ENCODE results near the gene MYD88. TPM values are rescaled to one million over a fixed set of nuclear protein-coding genes. Genes with fewer than 3 reads are reported as not detected.

The MYD88 gene
- total RNA-seq, 1 experiment from 2014 or later, result 23.0 TPM

GRCh38 chr3:38127611-38128302 lies 10.7 kb upstream of the MYD88 start:
- Histone ChIP-seq H3K4me3 (ENCODE audit: low read length) (no peak overlapping the region), H4K20me1 (ENCODE audit: insufficient read depth, low read depth, low read length) (0 out of 2 replicates have a peak, but pooled peaks cover 4% of the 10 kb centered on the region), H3K9me3 (ENCODE audit: low read length) (no peaks in the 10 kb centered on the region), H3K79me2 (ENCODE audit: low read length) (no peaks in the 10 kb centered on the region), H3K9ac (ENCODE audit: low read length) (no peak overlapping the region), H3K9me2 (replicated peaks; ENCODE audit: insufficient read depth, low read length) (no peaks in the 10 kb centered on the region), H3K4me2 (ENCODE audit: low read depth, low read length, poor library complexity, severe bottlenecking) (no peak overlapping the region), H3K36me3 (ENCODE audit: insufficient read depth, low read length) (peaks cover 52% of the 10 kb centered on the region), H3K27me3 (ENCODE audit: low read length) (no peaks in the 10 kb centered on the region), H3K4me1 (ENCODE audit: low read length) (no peaks in the 10 kb centered on the region), H3K27ac (ENCODE audit: low read length) (no peak overlapping the region), H2AFZ (ENCODE audit: low read length) (no peak overlapping the region)
- no peak for DNase-seq

GRCh38 chr3:38128303-38128655 lies 10.2 kb upstream of the MYD88 start:
- no peak for DNase-seq
- no peak overlapping the region for H3K27ac ChIP-seq (ENCODE audit: low read length)
- H3K4me2 ChIP-seq (ENCODE audit: low read depth, low read length, poor library complexity, severe bottlenecking), result no peak overlapping the region

DNA sequence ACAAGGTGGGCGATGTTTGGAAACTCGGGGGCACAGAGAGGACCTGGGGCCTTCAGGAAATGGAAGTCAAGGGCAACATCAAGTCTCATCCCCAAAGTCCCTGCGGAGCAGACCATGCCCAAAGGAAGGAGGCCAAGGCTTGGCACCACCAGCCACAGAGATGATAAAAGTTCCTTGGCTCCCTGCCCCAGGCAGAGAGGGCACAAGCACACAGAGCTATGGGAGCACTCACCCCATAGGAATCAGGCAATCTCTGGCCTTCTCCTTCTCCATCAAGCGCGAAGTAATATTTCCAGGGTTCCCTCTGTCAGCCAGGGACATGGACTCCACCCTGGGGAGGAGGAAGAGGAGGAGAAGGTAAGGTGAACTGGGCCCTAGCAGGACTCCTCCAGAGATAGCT lies 9.4 kb upstream of the MYD88 start:
- H2AFZ ChIP-seq (ENCODE audit: low read length), result no peak overlapping the region
- peaks cover 54% of the 10 kb centered on the region for H3K36me3 ChIP-seq (ENCODE audit: insufficient read depth, low read length)
- no peak for DNase-seq
- H3K79me2 ChIP-seq (ENCODE audit: low read length), result peaks cover 3% of the 10 kb centered on the region; the same call in 1 of the 2 replicates
- H3K4me1 ChIP-seq (ENCODE audit: low read length), result no peaks in the 10 kb centered on the region
- H4K20me1 ChIP-seq (ENCODE audit: insufficient read depth, low read depth, low read length), result 0 out of 2 replicates have a peak, but pooled peaks cover 4% of the 10 kb centered on the region
- H3K4me2 ChIP-seq (ENCODE audit: low read depth, low read length, poor library complexity, severe bottlenecking), result no peak overlapping the region
- no peak overlapping the region for H3K9ac ChIP-seq (ENCODE audit: low read length)
- H3K4me3 ChIP-seq (ENCODE audit: low read length), result no peak overlapping the region
- no peaks in the 10 kb centered on the region for H3K9me3 ChIP-seq (ENCODE audit: low read length)
- no peaks in the 10 kb centered on the region for H3K9me2 ChIP-seq (replicated peaks; ENCODE audit: insufficient read depth, low read length)
- no peaks in the 10 kb centered on the region for H3K27me3 ChIP-seq (ENCODE audit: low read length)
- no peak overlapping the region for H3K27ac ChIP-seq (ENCODE audit: low read length)

More at GRCh38 chr3:38128303-38128655, 10.2 kb upstream of the MYD88 start:
- Histone ChIP-seq H3K9me2 (replicated peaks; ENCODE audit: insufficient read depth, low read length) (no peaks in the 10 kb centered on the region), H3K27me3 (ENCODE audit: low read length) (no peaks in the 10 kb centered on the region), H3K36me3 (ENCODE audit: insufficient read depth, low read length) (peaks cover 49% of the 10 kb centered on the region), H2AFZ (ENCODE audit: low read length) (no peak overlapping the region), H3K4me1 (ENCODE audit: low read length) (no peaks in the 10 kb centered on the region), H4K20me1 (ENCODE audit: insufficient read depth, low read depth, low read length) (0 out of 2 replicates have a peak, but pooled peaks cover 4% of the 10 kb centered on the region), H3K9ac (ENCODE audit: low read length) (no peak overlapping the region), H3K9me3 (ENCODE audit: low read length) (no peaks in the 10 kb centered on the region), H3K4me3 (ENCODE audit: low read length) (no peak overlapping the region), H3K79me2 (ENCODE audit: low read length) (no peaks in the 10 kb centered on the region)

DNA sequence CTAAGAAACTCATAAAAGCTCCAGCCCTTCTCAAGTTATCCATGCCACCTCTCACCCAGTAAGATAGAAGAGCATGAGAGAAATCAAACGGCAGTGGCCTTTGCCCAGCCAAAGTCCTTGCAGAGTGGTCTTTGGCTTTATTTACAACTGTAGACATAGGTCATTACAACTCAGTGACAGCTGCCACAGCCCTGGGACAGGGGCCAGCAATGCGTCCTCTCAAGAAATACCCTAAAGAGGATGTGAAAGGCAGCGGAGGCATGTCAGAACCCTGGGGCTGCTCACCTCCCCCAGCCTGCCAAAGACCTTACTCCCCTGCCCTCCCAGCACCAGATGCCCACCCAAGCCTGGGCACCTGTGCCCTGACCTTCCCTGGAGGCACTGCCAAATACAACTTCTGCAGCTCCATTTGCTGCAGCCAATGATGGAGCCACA lies 7.8 kb upstream of the MYD88 start:
- H3K4me1 ChIP-seq (ENCODE audit: low read length), result peaks cover 9% of the 10 kb centered on the region
- peaks cover 13% of the 10 kb centered on the region for H3K79me2 ChIP-seq (ENCODE audit: low read length)
- DNase-seq, result no peak
- H3K36me3 ChIP-seq (ENCODE audit: insufficient read depth, low read length), result peaks cover 44% of the 10 kb centered on the region
- no peaks in the 10 kb centered on the region for H3K9me3 ChIP-seq (ENCODE audit: low read length)
- no peaks in the 10 kb centered on the region for H4K20me1 ChIP-seq (ENCODE audit: insufficient read depth, low read depth, low read length)
- no peak overlapping the region for H3K27ac ChIP-seq (ENCODE audit: low read length)
- no peaks in the 10 kb centered on the region for H3K9me2 ChIP-seq (replicated peaks; ENCODE audit: insufficient read depth, low read length)
- H3K4me2 ChIP-seq (ENCODE audit: low read depth, low read length, poor library complexity, severe bottlenecking), result no peak overlapping the region
- H2AFZ ChIP-seq (ENCODE audit: low read length), result no peak overlapping the region
- no peak overlapping the region for H3K4me3 ChIP-seq (ENCODE audit: low read length)
- no peaks in the 10 kb centered on the region for H3K27me3 ChIP-seq (ENCODE audit: low read length)
- no peak overlapping the region for H3K9ac ChIP-seq (ENCODE audit: low read length)

DNA sequence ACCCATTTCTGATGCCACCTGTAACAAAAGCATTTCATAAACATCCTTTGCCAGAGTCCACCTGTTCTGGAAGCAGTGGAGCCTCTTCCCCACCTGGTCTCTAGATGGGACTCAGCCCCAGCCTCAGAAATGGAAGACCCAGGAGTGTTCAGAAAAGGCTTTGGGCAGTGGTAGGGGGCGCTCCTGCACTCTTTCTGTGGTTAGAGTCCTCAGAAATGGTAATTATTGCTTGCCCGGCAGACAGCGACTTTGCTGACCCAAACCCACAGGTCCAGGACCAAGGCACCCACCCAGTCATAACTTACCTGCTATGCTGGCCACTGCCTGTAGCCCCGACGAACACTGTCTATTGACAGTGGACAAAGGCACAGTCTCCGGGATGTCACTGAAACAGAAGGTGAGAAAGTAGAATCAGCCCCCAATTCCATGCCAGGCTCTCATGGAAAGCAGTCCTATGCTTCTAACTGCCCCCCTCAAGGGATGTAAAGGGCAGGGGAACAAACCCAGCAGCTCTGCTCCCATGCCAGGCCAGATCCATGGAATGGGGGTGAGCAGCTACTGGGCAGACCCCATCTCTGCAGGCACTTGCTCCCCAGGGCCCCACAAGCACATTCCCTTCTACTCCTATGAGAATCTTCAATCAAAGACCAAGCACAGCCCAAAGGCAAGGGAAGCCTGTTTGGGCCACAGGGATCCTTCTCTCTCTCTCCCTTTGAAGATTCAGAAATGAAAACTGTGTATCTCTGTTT lies 6.7 kb upstream of the MYD88 start:
- H3K27me3 ChIP-seq (ENCODE audit: low read length), result no peaks in the 10 kb centered on the region
- no peaks in the 10 kb centered on the region; the same call in 1 of the 2 replicates for H4K20me1 ChIP-seq (ENCODE audit: insufficient read depth, low read depth, low read length)
- H3K36me3 ChIP-seq (ENCODE audit: insufficient read depth, low read length), result peaks cover 36% of the 10 kb centered on the region
- H3K4me3 ChIP-seq (ENCODE audit: low read length), result no peak overlapping the region
- H3K4me1 ChIP-seq (ENCODE audit: low read length), result peaks cover 14% of the 10 kb centered on the region
- no peak overlapping the region for H3K4me2 ChIP-seq (ENCODE audit: low read depth, low read length, poor library complexity, severe bottlenecking)
- H3K9me2 ChIP-seq (replicated peaks; ENCODE audit: insufficient read depth, low read length), result no peaks in the 10 kb centered on the region
- DNase-seq, result peak; percentile 75
- H2AFZ ChIP-seq (ENCODE audit: low read length), result no peak overlapping the region
- no peak overlapping the region for H3K27ac ChIP-seq (ENCODE audit: low read length)
- H3K9me3 ChIP-seq (ENCODE audit: low read length), result no peaks in the 10 kb centered on the region
- H3K9ac ChIP-seq (ENCODE audit: low read length), result no peak overlapping the region
- H3K79me2 ChIP-seq (ENCODE audit: low read length), result peaks cover 24% of the 10 kb centered on the region

DNA sequence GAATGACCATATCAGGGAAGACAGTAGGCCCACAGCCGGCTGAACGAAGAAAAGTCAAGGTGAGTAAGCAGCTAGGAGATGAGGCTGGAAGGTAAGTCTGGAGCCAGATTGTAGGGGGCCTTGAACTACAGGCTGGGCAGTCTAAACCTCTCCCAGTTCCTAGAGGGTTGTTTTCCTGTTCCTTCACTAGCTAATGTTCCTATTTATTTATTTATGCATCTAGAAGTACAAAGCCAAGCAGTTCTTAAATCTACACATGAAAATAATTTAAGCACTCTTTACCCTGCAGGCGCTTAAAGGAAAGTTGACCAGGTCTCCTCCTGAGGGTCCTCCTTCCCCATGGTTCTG lies 5.3 kb upstream of the MYD88 start:
- H3K27me3 ChIP-seq (ENCODE audit: low read length), result no peaks in the 10 kb centered on the region
- H3K27ac ChIP-seq (ENCODE audit: low read length), result no peak overlapping the region
- H3K4me2 ChIP-seq (ENCODE audit: low read depth, low read length, poor library complexity, severe bottlenecking), result no peak overlapping the region
- no peaks in the 10 kb centered on the region for H3K9me3 ChIP-seq (ENCODE audit: low read length)
- H3K36me3 ChIP-seq (ENCODE audit: insufficient read depth, low read length), result peaks cover 32% of the 10 kb centered on the region
- H3K9ac ChIP-seq (ENCODE audit: low read length), result no peak overlapping the region
- no peaks in the 10 kb centered on the region for H3K9me2 ChIP-seq (replicated peaks; ENCODE audit: insufficient read depth, low read length)
- no peak for DNase-seq
- H3K79me2 ChIP-seq (ENCODE audit: low read length), result peaks cover 27% of the 10 kb centered on the region
- peaks cover 22% of the 10 kb centered on the region for H3K4me1 ChIP-seq (ENCODE audit: low read length)
- no peak overlapping the region for H2AFZ ChIP-seq (ENCODE audit: low read length)
- no peaks in the 10 kb centered on the region; the same call in 1 of the 2 replicates for H4K20me1 ChIP-seq (ENCODE audit: insufficient read depth, low read depth, low read length)
- H3K4me3 ChIP-seq (ENCODE audit: low read length), result no peak overlapping the region

DNA sequence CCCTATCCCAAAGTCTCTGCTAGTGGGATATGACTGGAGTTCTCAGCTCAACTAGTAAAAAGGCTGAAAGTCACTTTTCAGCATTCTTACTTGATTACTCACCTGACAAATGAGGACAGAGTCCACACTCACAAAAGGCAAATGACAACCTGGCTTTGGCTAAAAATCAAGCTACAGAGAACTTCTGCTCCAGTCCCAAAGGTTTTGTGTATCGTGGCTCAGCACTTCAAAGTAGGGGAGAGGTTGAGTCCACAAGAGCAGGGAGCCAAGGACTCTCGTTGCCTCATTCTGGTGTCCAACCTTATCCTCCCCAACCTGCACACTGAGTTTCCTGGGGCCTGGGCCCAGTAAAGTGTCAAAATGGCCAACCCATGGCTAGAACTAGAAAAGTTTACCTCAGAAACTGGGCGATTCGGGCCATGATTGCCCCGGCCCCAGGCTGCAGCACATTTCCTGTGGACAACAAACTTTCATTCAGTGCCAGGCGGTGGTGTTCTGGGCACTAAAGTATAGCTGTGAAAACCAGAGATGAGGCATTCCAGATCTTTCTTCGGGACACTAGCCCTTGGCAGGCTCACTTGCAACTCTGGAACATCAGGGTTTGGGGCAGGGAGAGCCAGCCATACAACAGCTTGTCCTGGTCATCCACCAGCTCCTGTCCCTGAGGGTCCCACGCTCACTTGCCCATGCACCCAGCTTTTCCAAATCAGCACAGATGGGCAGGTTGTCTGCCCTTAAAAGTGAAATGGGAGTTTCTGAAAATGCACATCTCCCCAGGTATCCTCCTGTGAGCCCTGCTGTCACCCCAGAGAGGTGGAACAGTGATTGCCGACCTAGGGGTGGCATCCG lies 4.7 kb upstream of the MYD88 start:
- Histone ChIP-seq H2AFZ (ENCODE audit: low read length) (no peak overlapping the region), H3K27me3 (ENCODE audit: low read length) (no peaks in the 10 kb centered on the region), H3K4me3 (ENCODE audit: low read length) (no peak overlapping the region), H4K20me1 (ENCODE audit: insufficient read depth, low read depth, low read length) (no peaks in the 10 kb centered on the region; the same call in 1 of the 2 replicates), H3K36me3 (ENCODE audit: insufficient read depth, low read length) (peaks cover 32% of the 10 kb centered on the region), H3K9me2 (replicated peaks; ENCODE audit: insufficient read depth, low read length) (no peaks in the 10 kb centered on the region), H3K4me2 (ENCODE audit: low read depth, low read length, poor library complexity, severe bottlenecking) (no peak overlapping the region), H3K9me3 (ENCODE audit: low read length) (no peaks in the 10 kb centered on the region), H3K27ac (ENCODE audit: low read length) (no peak overlapping the region), H3K4me1 (ENCODE audit: low read length) (peaks cover 24% of the 10 kb centered on the region), H3K79me2 (ENCODE audit: low read length) (peaks cover 29% of the 10 kb centered on the region), H3K9ac (ENCODE audit: low read length) (no peak overlapping the region)
- no peak for DNase-seq
